Measurements from ENCODE around the gene NBL1.

DNA sequence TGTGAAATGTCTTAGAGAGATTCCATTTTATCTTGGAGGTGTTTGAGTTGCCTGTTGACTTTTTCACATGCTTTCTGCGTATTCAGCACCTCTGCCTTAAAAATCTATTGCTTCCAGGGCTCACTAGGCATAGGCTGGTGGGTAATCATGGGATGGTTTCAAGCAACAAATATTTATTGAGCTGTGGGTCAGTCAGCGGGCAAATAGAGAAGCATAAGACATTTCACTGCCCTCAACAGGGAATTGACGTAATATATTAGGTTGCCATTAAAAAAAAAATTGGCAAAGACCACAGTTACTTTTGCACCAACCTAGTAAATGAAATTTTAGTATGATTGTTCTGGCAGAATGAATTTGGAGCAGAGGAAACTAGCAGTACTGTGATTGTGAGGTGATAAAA, 44.3 kb upstream of the NBL1 start:
- TF ChIP-seq, protein P1, sequence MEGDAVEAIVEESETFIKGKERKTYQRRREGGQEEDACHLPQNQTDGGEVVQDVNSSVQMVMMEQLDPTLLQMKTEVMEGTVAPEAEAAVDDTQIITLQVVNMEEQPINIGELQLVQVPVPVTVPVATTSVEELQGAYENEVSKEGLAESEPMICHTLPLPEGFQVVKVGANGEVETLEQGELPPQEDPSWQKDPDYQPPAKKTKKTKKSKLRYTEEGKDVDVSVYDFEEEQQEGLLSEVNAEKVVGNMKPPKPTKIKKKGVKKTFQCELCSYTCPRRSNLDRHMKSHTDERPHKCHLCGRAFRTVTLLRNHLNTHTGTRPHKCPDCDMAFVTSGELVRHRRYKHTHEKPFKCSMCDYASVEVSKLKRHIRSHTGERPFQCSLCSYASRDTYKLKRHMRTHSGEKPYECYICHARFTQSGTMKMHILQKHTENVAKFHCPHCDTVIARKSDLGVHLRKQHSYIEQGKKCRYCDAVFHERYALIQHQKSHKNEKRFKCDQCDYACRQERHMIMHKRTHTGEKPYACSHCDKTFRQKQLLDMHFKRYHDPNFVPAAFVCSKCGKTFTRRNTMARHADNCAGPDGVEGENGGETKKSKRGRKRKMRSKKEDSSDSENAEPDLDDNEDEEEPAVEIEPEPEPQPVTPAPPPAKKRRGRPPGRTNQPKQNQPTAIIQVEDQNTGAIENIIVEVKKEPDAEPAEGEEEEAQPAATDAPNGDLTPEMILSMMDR (IDR thresholded peaks at IDR 0.05) = no peak
- TF ChIP-seq POLR2A (IDR thresholded peaks at IDR 0.05) = no peak
